Osteocyte (in vitro differentiated cells): Measurements from ENCODE around the gene PTPRM. TPM values are rescaled to one million over a fixed set of nuclear protein-coding genes. Genes with fewer than 3 reads are reported as not detected.

Experiments
- DNase-seq: peaks from one replicate; pipeline ENCODE4 v3.0.0; 2021; ENCODE audit warnings: mixed read lengths; ENCODE audit not compliant: unreplicated experiment; ENCODE audit errors: extremely low spot score
- H3K27ac Mint-ChIP-seq: one replicate; pipeline ENCODE4 v1.8.0; 2021; ENCODE audit warnings: mild to moderate bottlenecking, mixed read lengths; ENCODE audit not compliant: unreplicated experiment
- H3K27me3 Mint-ChIP-seq: one replicate; pipeline ENCODE4 v1.8.0; 2021; ENCODE audit warnings: mixed read lengths; ENCODE audit not compliant: unreplicated experiment
- H3K36me3 Mint-ChIP-seq: one replicate; pipeline ENCODE4 v1.8.0; 2021; ENCODE audit warnings: mixed read lengths; ENCODE audit not compliant: unreplicated experiment
- H3K4me1 Mint-ChIP-seq: one replicate; pipeline ENCODE4 v1.8.0; 2021; ENCODE audit warnings: mixed read lengths; ENCODE audit not compliant: unreplicated experiment
- H3K4me3 Mint-ChIP-seq: one replicate; pipeline ENCODE4 v1.8.0; 2021; ENCODE audit warnings: mild to moderate bottlenecking, moderate library complexity, mixed read lengths; ENCODE audit not compliant: unreplicated experiment
- H3K9me3 Mint-ChIP-seq: one replicate; pipeline ENCODE4 v1.8.0; 2021; ENCODE audit warnings: mixed read lengths; ENCODE audit not compliant: unreplicated experiment
- total RNA-seq: library from RNA; stranded (reverse); gene quantifications from 2 replicates; pipeline ENCODE4 v1.2.1, GENCODE V29; 2021
- TF ChIP-seq, protein P1 (sequence below): fragments of 200-600 bp; sonication (generic); IDR thresholded peaks from 2 replicates; pipeline ENCODE4 v1.5.0; 2021; ENCODE audit warnings: antibody characterized with exemption, mild to moderate bottlenecking, moderate library complexity

PTPRM gene
- total RNA-seq, 1 donor from 2014 or later = 105 TPM

- Mint-ChIP-seq H3K4me1 (peaks cover 7% of the 10 kb centered on the region), H3K9me3 (peaks cover 16% of the 10 kb centered on the region), H3K36me3 (peaks cover 15% of the 10 kb centered on the region), H3K27me3 (no peaks in the 10 kb centered on the region), H3K4me3 (no peak overlapping the region), H3K27ac (no peak overlapping the region)
- TF ChIP-seq, protein P1, sequence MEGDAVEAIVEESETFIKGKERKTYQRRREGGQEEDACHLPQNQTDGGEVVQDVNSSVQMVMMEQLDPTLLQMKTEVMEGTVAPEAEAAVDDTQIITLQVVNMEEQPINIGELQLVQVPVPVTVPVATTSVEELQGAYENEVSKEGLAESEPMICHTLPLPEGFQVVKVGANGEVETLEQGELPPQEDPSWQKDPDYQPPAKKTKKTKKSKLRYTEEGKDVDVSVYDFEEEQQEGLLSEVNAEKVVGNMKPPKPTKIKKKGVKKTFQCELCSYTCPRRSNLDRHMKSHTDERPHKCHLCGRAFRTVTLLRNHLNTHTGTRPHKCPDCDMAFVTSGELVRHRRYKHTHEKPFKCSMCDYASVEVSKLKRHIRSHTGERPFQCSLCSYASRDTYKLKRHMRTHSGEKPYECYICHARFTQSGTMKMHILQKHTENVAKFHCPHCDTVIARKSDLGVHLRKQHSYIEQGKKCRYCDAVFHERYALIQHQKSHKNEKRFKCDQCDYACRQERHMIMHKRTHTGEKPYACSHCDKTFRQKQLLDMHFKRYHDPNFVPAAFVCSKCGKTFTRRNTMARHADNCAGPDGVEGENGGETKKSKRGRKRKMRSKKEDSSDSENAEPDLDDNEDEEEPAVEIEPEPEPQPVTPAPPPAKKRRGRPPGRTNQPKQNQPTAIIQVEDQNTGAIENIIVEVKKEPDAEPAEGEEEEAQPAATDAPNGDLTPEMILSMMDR = no peak
- no peak for DNase-seq
Measured at GRCh38 chr18:8232791-8233190, 665.7 kb downstream of the PTPRM start.

- H3K4me1 Mint-ChIP-seq = peaks cover 7% of the 10 kb centered on the region
- TF ChIP-seq, protein P1 = no peak
- H3K36me3 Mint-ChIP-seq = peaks cover 15% of the 10 kb centered on the region
- peaks cover 16% of the 10 kb centered on the region for H3K9me3 Mint-ChIP-seq
- H3K27ac Mint-ChIP-seq = no peak overlapping the region
- DNase-seq = no peak
- no peaks in the 10 kb centered on the region for H3K27me3 Mint-ChIP-seq
- H3K4me3 Mint-ChIP-seq = no peak overlapping the region
Measured at GRCh38 chr18:8235894-8236293, 668.8 kb downstream of the PTPRM start.

DNA sequence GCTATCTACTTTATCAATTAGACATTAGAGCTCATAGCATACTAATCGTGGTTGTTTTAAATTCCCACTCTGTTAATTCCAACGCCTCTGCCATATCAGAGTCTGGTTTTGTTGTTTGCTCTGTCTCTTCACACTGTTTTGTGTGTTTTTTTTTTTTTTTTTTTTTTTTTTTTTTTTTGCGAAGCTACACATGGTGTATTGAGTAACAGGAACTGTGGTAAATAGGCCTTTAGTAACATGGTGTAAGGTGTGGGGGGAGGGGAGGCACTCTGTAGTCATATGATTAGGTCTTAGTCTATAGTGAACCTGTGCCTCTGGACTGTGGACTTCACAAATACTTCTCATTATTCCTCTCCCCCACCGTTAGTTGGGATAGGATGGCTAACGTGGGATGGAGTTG, 671.4 kb downstream of the PTPRM start:
- Mint-ChIP-seq H3K27ac (no peak overlapping the region), H3K4me1 (peaks cover 10% of the 10 kb centered on the region), H3K4me3 (no peak overlapping the region), H3K27me3 (no peaks in the 10 kb centered on the region), H3K9me3 (peaks cover 21% of the 10 kb centered on the region), H3K36me3 (peaks cover 15% of the 10 kb centered on the region)
- TF ChIP-seq, protein P1 = no peak
- DNase-seq = no peak

DNA sequence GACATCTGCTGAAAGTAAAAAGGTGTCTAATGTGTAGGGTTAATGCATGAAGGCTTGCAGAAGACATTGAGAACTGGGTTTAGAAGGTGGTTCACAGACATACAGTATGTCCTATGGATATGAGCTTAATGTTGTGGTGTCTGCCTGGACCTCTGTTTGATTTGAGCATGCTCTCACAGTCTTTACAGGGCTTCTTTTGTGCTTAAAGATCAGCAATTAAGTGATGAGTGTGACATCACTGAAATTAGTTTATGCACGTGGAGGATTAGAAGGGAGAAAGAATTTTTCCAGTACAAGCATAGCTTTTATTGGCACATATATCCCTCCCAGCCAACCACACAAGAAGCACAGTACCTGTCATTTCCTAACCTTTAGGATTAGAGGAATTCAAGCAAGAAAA, 674.6 kb downstream of the PTPRM start:
- Mint-ChIP-seq H3K36me3 (peaks cover 14% of the 10 kb centered on the region), H3K27ac (no peak overlapping the region), H3K27me3 (no peaks in the 10 kb centered on the region), H3K9me3 (peaks cover 11% of the 10 kb centered on the region), H3K4me1 (peaks cover 10% of the 10 kb centered on the region), H3K4me3 (no peak overlapping the region)
- TF ChIP-seq, protein P1 = no peak
- no peak for DNase-seq

DNA sequence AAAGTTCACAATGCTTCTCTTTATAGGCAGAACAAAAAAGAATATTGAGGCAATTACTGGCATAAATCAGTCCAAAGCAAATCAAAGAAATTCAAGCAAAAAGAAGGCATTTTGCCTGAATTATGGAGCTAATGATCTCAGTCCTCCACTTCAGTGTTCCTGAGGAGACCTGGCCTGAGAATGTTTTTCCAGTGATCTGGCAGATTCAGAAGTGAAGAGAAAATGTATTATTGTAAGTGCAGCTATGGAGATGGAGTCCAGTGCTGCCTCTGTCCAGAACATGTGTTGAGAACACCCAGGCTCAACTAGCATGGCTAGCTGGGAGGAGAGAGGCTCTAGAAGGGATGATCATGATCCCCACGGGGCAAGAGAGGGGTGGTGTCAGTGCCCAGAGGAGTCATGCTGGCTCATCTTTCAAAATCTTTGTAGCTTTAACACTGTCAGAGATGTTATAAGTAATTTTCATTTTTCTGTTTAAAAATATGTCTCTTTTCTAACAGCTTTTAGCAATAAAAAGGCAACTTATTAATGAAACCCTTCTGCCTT, 675.1 kb downstream of the PTPRM start:
- H3K36me3 Mint-ChIP-seq = peaks cover 17% of the 10 kb centered on the region
- peaks cover 10% of the 10 kb centered on the region for H3K4me1 Mint-ChIP-seq
- H3K27ac Mint-ChIP-seq = no peak overlapping the region
- DNase-seq = no peak
- TF ChIP-seq, protein P1 = no peak
- no peaks in the 10 kb centered on the region for H3K27me3 Mint-ChIP-seq
- H3K4me3 Mint-ChIP-seq = no peak overlapping the region
- H3K9me3 Mint-ChIP-seq = peaks cover 11% of the 10 kb centered on the region
